HG03457 (cell line): ENCODE results near the gene ZNF205.
"Not testable (repeated sequence)": the region's sequence is repeated elsewhere in the genome, so short reads cannot be mapped to it uniquely, and the experiment has no call there.

Experiments
- ATAC-seq: cut with Tn5 transposase; IDR thresholded peaks from one replicate; pipeline ENCODE4 v1.9.1; 2021; ENCODE audit warnings: moderate number of reproducible peaks; ENCODE audit not compliant: unreplicated experiment

ZNF205 gene

GRCh38 chr16:3148256-3149192 lies 36.1 kb downstream of the ZNF205 start:
- no peak for ATAC-seq

GRCh38 chr16:3149193-3149530 lies 36.8 kb downstream of the ZNF205 start:
- ATAC-seq: no peak

DNA sequence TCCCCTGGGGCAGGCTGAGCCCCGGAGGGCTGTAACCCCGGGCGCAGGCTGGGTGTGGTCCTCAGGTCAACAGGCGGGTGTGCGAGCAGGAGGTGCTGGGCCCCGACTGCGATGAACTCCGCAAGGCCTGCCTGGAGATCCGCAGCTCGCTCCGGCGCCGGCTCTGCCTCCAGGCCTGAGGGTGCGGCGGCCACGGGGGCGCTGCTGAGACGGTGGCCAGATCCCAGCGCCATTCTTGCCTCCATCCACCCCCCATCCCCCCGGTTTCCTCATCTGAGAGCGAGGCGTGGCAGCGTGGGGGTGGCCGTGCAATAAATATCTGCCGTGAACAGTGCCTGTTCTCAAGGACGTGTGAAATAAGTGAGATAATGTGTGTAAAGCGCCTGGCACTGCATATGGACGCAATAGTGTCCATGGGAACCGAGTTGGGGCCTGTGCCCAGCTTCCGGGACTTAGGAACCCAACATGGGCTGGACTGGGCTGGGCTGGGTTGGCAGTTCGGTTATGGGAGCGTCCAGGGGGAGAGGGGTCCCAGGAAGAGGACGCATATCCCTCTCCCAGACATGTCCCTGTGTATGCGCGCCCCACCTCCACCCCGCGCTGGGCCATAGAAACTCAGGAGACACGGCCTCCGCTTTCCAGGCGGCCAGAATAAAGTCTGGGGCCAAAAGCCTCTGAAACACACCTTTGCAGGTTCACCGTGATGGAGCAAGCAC lies 37.4 kb downstream of the ZNF205 start:
- no peak for ATAC-seq

GRCh38 chr16:3150346-3151218 lies 38.2 kb downstream of the ZNF205 start:
- peak; percentile 60 for ATAC-seq

DNA sequence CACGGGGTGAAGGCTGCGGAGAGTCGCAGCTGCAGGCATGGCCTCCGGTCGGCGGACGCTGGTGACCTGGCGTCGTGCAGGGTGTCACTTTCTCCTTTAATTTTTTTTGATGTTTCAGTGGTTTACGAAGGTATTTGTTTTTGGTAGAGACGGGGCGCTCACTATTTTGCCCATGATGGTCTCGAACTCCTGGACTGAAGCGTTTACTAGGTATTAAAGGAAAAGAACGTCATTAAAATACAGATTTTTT lies 39.6 kb downstream of the ZNF205 start:
- ATAC-seq: no peak

DNA sequence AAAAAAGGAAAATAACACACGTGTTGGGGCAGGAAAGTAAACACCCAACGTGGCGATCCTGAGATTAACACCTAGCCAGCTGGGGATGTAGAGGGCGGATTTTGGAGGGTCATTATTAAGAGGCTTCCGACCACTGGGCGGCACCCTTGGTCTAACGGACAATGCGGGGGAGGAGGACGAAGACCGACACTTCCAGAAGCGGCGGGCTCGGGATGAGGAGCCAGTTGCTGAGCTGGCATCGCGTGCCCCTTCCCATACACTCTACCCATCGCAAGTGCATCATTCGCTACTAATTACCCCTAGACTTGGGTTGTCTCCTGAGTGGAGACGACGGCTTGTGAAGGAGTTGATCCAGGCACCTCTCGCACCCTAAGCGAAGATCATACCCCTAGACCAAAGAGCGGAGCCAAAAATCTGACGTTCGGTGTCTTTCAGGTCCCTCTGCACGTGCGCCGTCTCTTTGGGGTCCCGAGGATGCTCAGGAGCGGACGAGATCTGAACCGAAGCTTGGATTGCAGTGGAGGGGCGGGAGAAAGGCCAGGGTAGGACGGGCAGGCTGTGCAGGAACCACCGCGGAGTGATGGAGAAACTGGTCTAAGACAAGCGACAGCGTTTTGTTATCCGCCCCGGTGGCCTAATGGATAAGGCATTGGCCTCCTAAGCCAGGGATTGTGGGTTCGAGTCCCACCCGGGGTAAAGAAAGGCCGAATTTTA lies 40.0 kb downstream of the ZNF205 start:
- ATAC-seq: no peak

- ATAC-seq: no peak
These were observed 40.6 kb downstream of the ZNF205 start for GRCh38 chr16:3152991-3153368.

DNA sequence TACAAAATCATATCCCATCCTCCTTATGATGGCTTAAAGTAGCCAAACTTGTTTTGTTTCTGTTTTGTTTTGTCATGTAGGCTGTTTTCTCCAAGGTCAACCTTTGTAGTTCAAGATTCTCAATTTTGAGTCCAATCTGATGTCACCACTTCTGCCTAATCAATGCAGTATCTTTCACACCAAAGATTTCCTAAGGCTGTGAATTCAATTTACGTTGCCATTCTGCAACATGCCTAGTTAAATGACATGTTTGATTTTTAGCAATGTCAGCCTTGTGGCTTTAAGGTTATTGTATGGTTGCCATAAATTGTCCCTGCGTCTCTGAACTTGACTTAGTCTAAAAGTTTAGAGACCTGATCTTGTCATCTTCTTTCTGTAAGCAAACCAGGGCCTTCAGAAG lies 42.8 kb downstream of the ZNF205 start:
- ATAC-seq: no peak

GRCh38 chr16:3155972-3156371 lies 43.6 kb downstream of the ZNF205 start:
- ATAC-seq: no peak

GRCh38 chr16:3157229-3158025 lies 45.0 kb downstream of the ZNF205 start:
- no peak for ATAC-seq

DNA sequence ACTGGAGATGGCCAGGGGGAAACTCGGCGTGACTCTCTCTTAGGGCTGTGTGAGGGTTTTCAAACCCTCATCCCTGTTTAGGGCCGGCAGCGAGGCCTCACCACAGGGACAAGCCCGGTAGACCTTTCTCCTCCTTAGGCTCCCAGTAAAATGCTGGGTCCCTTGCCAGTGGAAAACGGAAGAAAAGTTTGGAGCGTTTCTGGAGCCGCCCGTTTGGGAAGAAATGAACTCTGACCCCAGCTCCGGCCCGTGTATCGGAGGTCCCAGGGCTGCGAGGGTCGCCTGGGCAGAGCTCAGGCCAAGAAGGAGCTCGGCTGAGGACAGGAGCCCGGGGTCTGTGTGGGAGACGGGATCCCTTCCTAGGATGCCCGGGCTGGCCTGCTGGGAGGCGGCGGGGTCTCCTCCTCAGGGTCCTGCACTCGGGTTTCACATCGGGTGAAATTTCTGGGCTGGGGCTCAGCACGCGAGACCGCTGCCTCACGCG lies 45.7 kb downstream of the ZNF205 start:
- ATAC-seq: peak; percentile 15

- peak; percentile 40 for ATAC-seq
These were observed 46.3 kb downstream of the ZNF205 start for GRCh38 chr16:3158510-3159314.

DNA sequence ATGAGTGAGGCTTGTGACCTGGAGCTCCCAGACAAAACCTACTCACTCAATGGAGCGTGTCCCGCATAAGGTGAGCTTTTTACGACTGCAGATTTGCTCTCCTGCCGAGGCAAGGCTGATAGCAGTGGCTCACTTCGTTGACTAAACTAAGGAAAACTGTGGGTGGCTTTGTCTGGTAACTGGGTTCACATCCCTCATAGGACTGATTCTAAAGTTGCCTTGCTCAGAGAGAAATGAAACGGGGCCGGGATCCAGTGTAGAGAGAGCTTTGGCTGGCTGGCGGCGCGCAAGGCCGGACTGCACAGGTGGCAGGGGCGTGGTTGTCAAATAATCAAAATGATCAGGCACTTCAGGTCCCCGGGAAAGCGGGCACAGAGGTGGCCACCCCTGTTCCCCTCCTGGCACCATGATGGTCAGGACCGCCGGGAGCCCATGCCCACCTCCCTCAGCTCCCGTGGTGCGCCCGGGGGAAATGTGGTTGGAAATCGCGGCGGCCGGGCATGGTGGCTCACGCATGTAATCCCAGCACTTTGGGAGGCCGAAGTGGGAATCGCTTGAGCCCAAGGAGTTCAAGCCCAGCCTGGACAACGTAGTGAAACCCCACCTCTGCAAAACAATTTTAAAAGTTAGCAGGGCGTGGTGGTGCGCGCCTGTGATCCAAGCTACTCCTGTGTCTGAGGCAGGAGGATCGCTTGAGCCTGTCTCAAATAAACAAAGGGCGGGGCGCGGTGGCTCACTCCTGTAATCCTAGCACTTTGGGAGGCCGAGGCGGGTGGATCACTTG lies 49.0 kb downstream of the ZNF205 start:
- no peak for ATAC-seq

- no peak for ATAC-seq
These were observed 52.0 kb downstream of the ZNF205 start for GRCh38 chr16:3164121-3164991.

DNA sequence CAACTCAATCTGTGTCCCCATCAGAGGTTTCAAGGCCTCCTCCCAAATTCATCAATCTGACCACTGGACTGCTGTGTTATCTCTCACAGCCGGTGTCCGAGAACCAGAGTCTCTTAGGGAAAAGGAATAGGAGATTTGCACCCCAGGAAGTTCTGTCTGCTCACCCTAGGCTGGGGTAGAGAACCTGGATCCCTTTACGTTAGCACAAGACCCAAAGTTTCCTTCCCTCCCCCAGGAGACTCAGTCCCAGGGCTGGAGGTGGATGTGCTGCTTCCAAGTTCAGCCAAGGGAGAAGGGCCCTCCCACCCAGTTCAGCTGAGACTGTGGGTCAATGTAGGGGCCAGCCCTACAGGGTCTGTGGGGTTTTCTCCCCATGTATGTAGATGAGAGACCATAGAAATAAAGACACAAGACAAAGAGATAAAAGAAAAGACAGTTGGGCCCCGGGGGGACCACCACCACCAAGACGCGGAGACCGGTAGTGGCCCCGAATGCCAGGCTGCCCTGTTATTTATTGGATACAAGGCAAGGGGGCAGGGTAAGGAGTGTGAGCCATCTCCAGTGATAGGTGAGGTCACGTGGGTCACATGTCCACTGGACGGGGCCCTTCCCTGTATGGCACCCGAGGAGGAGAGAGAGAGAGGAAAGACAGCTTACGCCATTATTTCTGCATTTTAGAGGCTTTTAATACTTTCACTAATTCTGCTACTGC lies 52.9 kb downstream of the ZNF205 start:
- no peak for ATAC-seq

DNA sequence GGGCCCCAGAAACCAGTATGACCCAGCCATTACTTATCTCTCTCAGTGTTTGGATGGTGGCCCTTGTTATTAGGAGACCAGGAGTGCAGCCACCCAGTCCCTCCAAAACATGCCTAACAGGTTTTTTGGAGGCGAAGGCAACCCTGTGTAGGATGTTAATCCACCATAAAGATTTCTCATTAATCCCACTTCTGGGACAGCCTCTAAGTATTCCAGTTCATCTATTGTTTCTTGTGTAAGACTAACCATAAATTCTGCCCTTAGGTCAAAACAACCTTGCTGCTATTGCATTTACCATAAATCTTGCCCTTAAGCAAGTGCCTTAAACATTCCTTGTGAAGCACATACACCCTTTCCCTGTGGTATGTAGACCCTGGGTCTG lies 54.1 kb downstream of the ZNF205 start:
- no peak for ATAC-seq

GRCh38 chr16:3168729-3169128 lies 56.3 kb downstream of the ZNF205 start:
- not testable (repeated sequence) for ATAC-seq
